Gastroesophageal sphincter (tissue), 3 donors: ENCODE data around the gene ZNF664.

Source experiments
- EP300 ChIP-seq: sonication (generic); formaldehyde crosslinking; IDR thresholded peaks from one replicate; pipeline ENCODE4 v1.6.1; 2017; ENCODE audit warnings: antibody characterized with exemption, mild to moderate bottlenecking
- POLR2A ChIP-seq, 2 donors: fragments of 450-650 bp; IDR thresholded peaks; one replicate each; pipeline ENCODE4 v1.6.1; 2017; ENCODE audit warnings: antibody characterized with exemption in 2 of 2, mild to moderate bottlenecking in 2 of 2, moderate library complexity in 1 of 2
- POLR2AphosphoS5 ChIP-seq: sonication (generic); formaldehyde crosslinking; IDR thresholded peaks from one replicate; pipeline ENCODE4 v1.6.1; 2017; ENCODE audit warnings: antibody characterized with exemption
- TF ChIP-seq, protein P1 (sequence below), 4 experiments: fragments of 200-600 bp in 2 of 4; fragments of 450-650 bp in 2 of 4; sonication (generic) in 1 of 4; IDR thresholded peaks; one replicate each; pipeline ENCODE4 v1.5.1; 2017 to 2019; ENCODE audit warnings: antibody characterized with exemption in 4 of 4, mild to moderate bottlenecking in 2 of 4, moderate library complexity in 2 of 4

DNA sequence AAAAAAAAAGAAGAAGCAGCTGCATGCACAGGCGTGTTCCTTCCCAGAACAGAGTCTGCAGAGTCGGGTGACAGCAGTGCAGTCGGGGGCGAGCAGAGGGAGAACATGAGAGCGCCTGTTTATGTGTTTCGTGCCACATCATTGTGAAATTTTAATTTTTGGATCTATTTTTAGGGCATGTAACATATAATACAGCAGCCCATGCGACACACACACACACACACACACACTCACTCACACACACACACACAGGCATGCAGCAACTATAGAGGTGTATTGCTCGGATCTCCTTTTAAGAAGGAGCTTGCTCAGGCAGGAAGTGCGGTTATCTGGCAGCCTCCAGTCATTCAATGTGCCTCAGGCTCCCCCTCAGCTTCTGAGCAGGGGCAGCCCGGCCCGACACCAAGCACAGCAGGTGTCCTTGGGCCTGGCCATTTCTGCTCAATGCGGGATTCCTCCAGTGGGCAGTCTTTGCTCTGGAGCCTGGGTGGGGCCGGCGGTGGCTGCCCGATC lies 71.8 kb downstream of the ZNF664 start:
- TF ChIP-seq, protein P1, sequence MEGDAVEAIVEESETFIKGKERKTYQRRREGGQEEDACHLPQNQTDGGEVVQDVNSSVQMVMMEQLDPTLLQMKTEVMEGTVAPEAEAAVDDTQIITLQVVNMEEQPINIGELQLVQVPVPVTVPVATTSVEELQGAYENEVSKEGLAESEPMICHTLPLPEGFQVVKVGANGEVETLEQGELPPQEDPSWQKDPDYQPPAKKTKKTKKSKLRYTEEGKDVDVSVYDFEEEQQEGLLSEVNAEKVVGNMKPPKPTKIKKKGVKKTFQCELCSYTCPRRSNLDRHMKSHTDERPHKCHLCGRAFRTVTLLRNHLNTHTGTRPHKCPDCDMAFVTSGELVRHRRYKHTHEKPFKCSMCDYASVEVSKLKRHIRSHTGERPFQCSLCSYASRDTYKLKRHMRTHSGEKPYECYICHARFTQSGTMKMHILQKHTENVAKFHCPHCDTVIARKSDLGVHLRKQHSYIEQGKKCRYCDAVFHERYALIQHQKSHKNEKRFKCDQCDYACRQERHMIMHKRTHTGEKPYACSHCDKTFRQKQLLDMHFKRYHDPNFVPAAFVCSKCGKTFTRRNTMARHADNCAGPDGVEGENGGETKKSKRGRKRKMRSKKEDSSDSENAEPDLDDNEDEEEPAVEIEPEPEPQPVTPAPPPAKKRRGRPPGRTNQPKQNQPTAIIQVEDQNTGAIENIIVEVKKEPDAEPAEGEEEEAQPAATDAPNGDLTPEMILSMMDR (IDR thresholded peaks at IDR 0.05): no peak
- no peak for TF ChIP-seq POLR2A (IDR thresholded peaks at IDR 0.05)
- no peak for TF ChIP-seq POLR2AphosphoS5
- TF ChIP-seq EP300: no peak
